Pancreas (tissue), 10 donors: ENCODE data around the gene OR52A5. TPM values are rescaled to one million over a fixed set of nuclear protein-coding genes. Genes with fewer than 3 reads are reported as not detected.
"Not testable (repeated sequence)": the region's sequence is repeated elsewhere in the genome, so short reads cannot be mapped to it uniquely, and the experiment has no call there.

Source experiments
- ATAC-seq, 4 donors: fragments of 200-7000 bp; cut with Tn5 transposase; one replicate each; pipeline versions ENCODE4 v1.8.0 to v1.9.1; 2020; ENCODE audit warnings: mild to moderate bottlenecking in 4 of 4, moderate library complexity in 4 of 4
- DNase-seq, 6 donors: peaks; one replicate each; pipeline ENCODE4 v3.0.0-alpha.2; 2020
- FAIRE-seq: peaks from 2 replicates; lab custom pipeline; 2012; peaks lifted over from hg19 to GRCh38; lab: Jason Lieb, UNC
- H3K27ac ChIP-seq, 4 donors: fragments of 200-600 bp; sonication (generic); 1 replicate in 3 of 4; 2 replicates in 1 of 4; pipeline versions ENCODE4 v1.5.0 to v1.8.0; 2020
- H3K27me3 ChIP-seq, 4 donors: fragments of 200-600 bp; one replicate each; pipeline ENCODE4 v1.8.0; 2021
- H3K36me3 ChIP-seq, 3 donors: fragments of 200-600 bp; sonication (generic) in 1 of 3; one replicate each; pipeline versions ENCODE4 v1.5.0 to v1.8.0; 2020 to 2021
- H3K4me1 ChIP-seq, 3 donors: fragments of 200-600 bp; one replicate each; pipeline ENCODE4 v1.8.0; 2021
- H3K4me3 ChIP-seq, 4 donors: fragments of 200-600 bp; sonication (generic) in 2 of 4; one replicate each; pipeline versions ENCODE4 v1.5.0 to v1.8.0; 2020 to 2021
- H3K9me3 ChIP-seq, 4 donors: fragments of 200-600 bp; one replicate each; pipeline ENCODE4 v1.8.0; 2021
- CTCF ChIP-seq, 4 donors: fragments of 200-600 bp; sonication (generic) in 3 of 4; IDR thresholded peaks; one replicate each; pipeline versions ENCODE4 v1.5.0 to v1.8.0; 2021; ENCODE audit warnings: antibody characterized with exemption in 4 of 4
- WGBS, 2 donors: extraction: QIAGEN DNeasy Blood & Tissue Kit; methylation state at CpG; one replicate each; pipeline ENCODE4 v1.1.7; 2013; 5-methylcytosine and 5-hydroxymethylcytosine counted together
- intact Hi-C, 3 donors: fragments of 100-400 bp; cut with DNase I; formaldehyde crosslinking; loops; one replicate each; pipeline versions ENCODE4 v1.11.1 to v1.14.2; 2022
- polyA plus RNA-seq, 2 donors: library from polyadenylated mRNA; stranded (reverse); fragments of 200-250 nt; gene quantifications; one replicate each; pipeline ENCODE4 v1.2.3, GENCODE V29; 2013
- total RNA-seq, 6 donors: library from RNA; stranded (reverse); fragmentation: NEBNext Ultra II Directional in 4 of 6; extraction: Animal tissue kit (Norgen Biotek cat#: 25700) in 4 of 6; gene quantifications; one replicate each; pipeline versions ENCODE4 v1.2.1 to v1.2.4, GENCODE V29; 2021 to 2023
- donor health status: healthy with polysubstance abuse.
- donor health status: DM: no; HTN: no; CAD: no; lungs with moderate emphysema.
- donor health status: DM: no; HTN: no; CAD: no.
- donor health status: control.
- donor health status: control.
- donor health status: Bipolar disorder and iron deficiency.
- donor health status: DM: yes; HTN: yes; CAD: no.
- donor health status: DM: no; HTN: no; CAD: no.
- donor health status: DM: no; HTN: no; CAD: no.
- donor health status: DM: yes; HTN: yes; CAD: no.

The OR52A5 gene
- total and polyA plus RNA-seq, 8 donors, result not detected

- no peak for FAIRE-seq
- TF ChIP-seq CTCF (IDR thresholded peaks at IDR 0.05), result no peak
- no peak for DNase-seq
- H3K27me3 ChIP-seq, result no peaks in the 10 kb centered on the region
- H3K36me3 ChIP-seq, result no peaks in the 10 kb centered on the region
- no peaks in the 10 kb centered on the region for H3K9me3 ChIP-seq
- no peaks in the 10 kb centered on the region for H3K4me1 ChIP-seq
- ATAC-seq, result no peak
- H3K4me3 ChIP-seq, result no peak overlapping the region
- intact Hi-C loops, result no loop called here
- no peak overlapping the region for H3K27ac ChIP-seq
These were observed 21.6 kb upstream of the OR52A5 start for GRCh38 chr11:5159806-5160205.

- ATAC-seq (no peak), DNase-seq (no peak), FAIRE-seq (no peak)
- 43 to 45% methylated on average over 3 of the region's 3 CpGs for WGBS, 2 donors
- Histone ChIP-seq H3K27me3 (no peaks in the 10 kb centered on the region), H3K9me3 (no peaks in the 10 kb centered on the region), H3K27ac (no peak within 1 kb of the TSS), H3K36me3 (no peaks in the 10 kb centered on the region), H3K4me1 (no peaks in the 10 kb centered on the region), H3K4me3 (no peak within 1 kb of the TSS)
- intact Hi-C loops, result no loop called here
- TF ChIP-seq CTCF (IDR thresholded peaks at IDR 0.05), result no peak
These were observed 16.5 kb upstream of the OR52A5 start, which contains the start of gene OR52A1 for GRCh38 chr11:5154657-5155056. TSS of gene OR52A1 (minus strand) at chr11:5154757. CDS start at chr11:5152369, 2,388 bp downstream.

GRCh38 chr11:5153574-5154431 is 15.6 kb upstream of the OR52A5 start:
- FAIRE-seq (no peak), ATAC-seq (no peak), DNase-seq (no peak)
- Histone ChIP-seq H3K4me3 (no peak overlapping the region), H3K27me3 (no peaks in the 10 kb centered on the region), H3K27ac (no peak overlapping the region), H3K9me3 (no peaks in the 10 kb centered on the region), H3K4me1 (no peaks in the 10 kb centered on the region), H3K36me3 (no peaks in the 10 kb centered on the region)
- 50 to 57% methylated on average over 3 of the region's 3 CpGs for WGBS, 2 donors
- intact Hi-C loops, result no loop called here
- TF ChIP-seq CTCF (IDR thresholded peaks at IDR 0.05), result no peak

- Histone ChIP-seq H3K27me3 (no peaks in the 10 kb centered on the region), H3K4me3 (no peak overlapping the region), H3K27ac (no peak overlapping the region), H3K36me3 (no peaks in the 10 kb centered on the region), H3K9me3 (no peaks in the 10 kb centered on the region), H3K4me1 (no peaks in the 10 kb centered on the region)
- no peak for ATAC-seq
- 52 to 59% methylated on average over 3 of the region's 3 CpGs for WGBS, 2 donors
- intact Hi-C loops, result no loop called here
- no peak for DNase-seq
- TF ChIP-seq CTCF (IDR thresholded peaks at IDR 0.05), result no peak
- no peak for FAIRE-seq
These were observed 13.6 kb upstream of the OR52A5 start for GRCh38 chr11:5151713-5152153.

DNA sequence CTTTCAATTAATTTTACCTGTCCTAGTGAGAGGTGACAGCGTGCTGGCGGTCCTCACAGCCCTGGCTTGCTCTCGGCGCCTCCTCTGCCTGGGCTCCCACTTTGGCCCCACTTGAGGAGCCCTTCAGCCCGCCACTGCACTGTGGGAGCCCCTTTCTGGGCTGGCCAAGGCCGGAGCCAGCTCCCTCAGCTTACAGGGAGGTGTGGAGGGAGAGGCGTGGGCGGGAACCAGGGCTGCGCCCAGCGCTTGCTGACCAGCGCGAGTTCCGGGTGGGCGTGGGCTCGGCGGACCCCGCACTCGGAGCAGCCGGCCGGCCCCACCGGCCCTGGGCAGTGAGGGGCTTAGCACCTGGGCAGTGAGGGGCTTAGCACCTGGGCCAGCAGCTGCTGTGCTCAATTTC is 6.0 kb upstream of the OR52A5 start:
- H3K4me1 ChIP-seq, ATAC-seq, intact Hi-C loops, H3K36me3 ChIP-seq, H3K27ac ChIP-seq, H3K9me3 ChIP-seq, FAIRE-seq, H3K27me3 ChIP-seq, H3K4me3 ChIP-seq: not testable (repeated sequence)
- peak in 1 of 6 donors; percentile 40 for DNase-seq
- WGBS, 2 donors, result 83 to 90% methylated on average over 21 of the region's 21 CpGs
